Esophagus muscularis mucosa (tissue), 4 donors: Measurements from ENCODE around the gene C2orf42.

ENCODE experiments used
- CTCF ChIP-seq, 3 experiments: fragments of 200-600 bp in 2 of 3; fragments of 450-650 bp in 1 of 3; sonication (generic) in 2 of 3; IDR thresholded peaks; one replicate each; pipeline ENCODE4 v1.5.1; 2017 to 2019; ENCODE audit warnings: antibody characterized with exemption in 3 of 3, mild to moderate bottlenecking in 2 of 3, moderate library complexity in 1 of 3
- EP300 ChIP-seq: sonication (generic); formaldehyde crosslinking; IDR thresholded peaks from one replicate; pipeline ENCODE4 v1.6.1; 2017; ENCODE audit warnings: antibody characterized with exemption
- POLR2A ChIP-seq: fragments of 450-650 bp; IDR thresholded peaks from one replicate; pipeline ENCODE4 v1.6.1; 2017; ENCODE audit warnings: antibody characterized with exemption, moderate library complexity, mild to moderate bottlenecking, low read depth
- POLR2AphosphoS5 ChIP-seq, 2 donors: sonication (generic); formaldehyde crosslinking; IDR thresholded peaks; one replicate each; pipeline ENCODE4 v1.6.1; 2017; ENCODE audit warnings: antibody characterized with exemption in 2 of 2

DNA sequence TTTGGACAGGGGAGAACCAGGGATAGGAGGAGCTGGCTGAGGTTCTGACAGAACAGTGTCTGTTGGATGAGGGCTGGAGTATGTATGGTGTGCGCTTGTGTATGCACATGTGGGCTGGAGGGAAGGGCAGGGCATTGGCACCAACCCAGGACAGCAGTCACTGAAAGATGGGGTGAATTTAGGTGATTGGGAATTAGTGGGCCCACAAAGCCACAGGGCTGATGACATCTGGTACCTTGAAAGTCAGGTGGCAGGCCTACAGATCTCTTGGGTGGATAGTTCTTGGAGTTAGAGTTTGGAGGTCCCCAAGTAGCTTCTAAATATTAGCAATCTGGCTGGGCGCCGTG is 45.7 kb downstream of the C2orf42 start:
- TF ChIP-seq POLR2A: no peak
- no peak for TF ChIP-seq CTCF (IDR thresholded peaks at IDR 0.05)
- TF ChIP-seq EP300: no peak
- TF ChIP-seq POLR2AphosphoS5 (IDR thresholded peaks at IDR 0.05): no peak
